H9 (cell line): ENCODE results near the gene IQCM. TPM values are rescaled to one million over a fixed set of nuclear protein-coding genes. Genes with fewer than 3 reads are reported as not detected.

Source experiments
- DNase-seq: peaks from one replicate; pipeline ENCODE4 v3.0.0-alpha.2; 2017
- H2AFZ ChIP-seq: one replicate; pipeline ENCODE4 v1.6.1; 2013; ENCODE audit warnings: mild to moderate bottlenecking, low read length, control low read depth, moderate library complexity
- H2AK5ac ChIP-seq: 2 replicates; pipeline ENCODE4 v1.6.1; 2013; ENCODE audit warnings: low read length, control low read depth, mixed read lengths; ENCODE audit not compliant: insufficient read length
- H2BK120ac ChIP-seq: one replicate; pipeline ENCODE4 v1.6.1; 2013; ENCODE audit warnings: low read depth, mild to moderate bottlenecking, low read length, control low read depth, inconsistent platforms; ENCODE audit not compliant: poor library complexity, severe bottlenecking
- H2BK12ac ChIP-seq: 2 replicates; pipeline ENCODE4 v1.6.1; 2013; ENCODE audit warnings: low read length, control low read depth, mixed read lengths, low read depth; ENCODE audit not compliant: insufficient read length
- H2BK15ac ChIP-seq: 2 replicates; pipeline ENCODE4 v1.6.1; 2013; ENCODE audit warnings: low read depth, low read length, control low read depth
- H2BK20ac ChIP-seq: one replicate; pipeline ENCODE4 v1.6.1; 2013; ENCODE audit warnings: low read depth, mild to moderate bottlenecking, low read length, control low read depth, inconsistent platforms; ENCODE audit not compliant: poor library complexity, severe bottlenecking
- H2BK5ac ChIP-seq: 2 replicates; pipeline ENCODE4 v1.6.1; 2013; ENCODE audit warnings: low read length, control low read depth, mixed read lengths; ENCODE audit not compliant: insufficient read length
- H3K14ac ChIP-seq: 2 replicates; pipeline ENCODE4 v1.6.1; 2013; ENCODE audit warnings: low read length, control low read depth; ENCODE audit not compliant: insufficient read depth
- H3K18ac ChIP-seq: 2 replicates; pipeline ENCODE4 v1.6.1; 2013; ENCODE audit warnings: low read depth, mild to moderate bottlenecking, mixed read lengths, low read length, control low read depth; ENCODE audit not compliant: insufficient read length
- H3K23ac ChIP-seq: 2 replicates; pipeline ENCODE4 v1.6.1; 2013; ENCODE audit warnings: low read length, control low read depth, mixed read lengths, low read depth; ENCODE audit not compliant: insufficient read length
- H3K23me2 ChIP-seq: 2 replicates; pipeline ENCODE4 v1.6.1; 2013; ENCODE audit warnings: low read depth, mild to moderate bottlenecking, mixed read lengths, low read length, control low read depth; ENCODE audit not compliant: insufficient read length, poor library complexity, severe bottlenecking
- H3K27ac ChIP-seq: 2 replicates; pipeline ENCODE4 v1.5.1; 2013; ENCODE audit warnings: low read length, control low read depth, mixed read lengths, low read depth; ENCODE audit not compliant: insufficient read length
- H3K27me3 ChIP-seq: 2 replicates; pipeline ENCODE4 v1.6.1; 2013; ENCODE audit warnings: low read length, control low read depth, inconsistent platforms; ENCODE audit not compliant: insufficient read depth
- H3K4ac ChIP-seq: 2 replicates; pipeline ENCODE4 v1.6.1; 2013; ENCODE audit warnings: low read depth, mild to moderate bottlenecking, control low read depth, inconsistent platforms, low read length, moderate library complexity
- H3K4me1 ChIP-seq: 2 replicates; pipeline ENCODE4 v1.6.1; 2013; ENCODE audit warnings: low read length, control low read depth, inconsistent platforms; ENCODE audit not compliant: insufficient read depth
- H3K4me2 ChIP-seq: 2 replicates; pipeline ENCODE4 v1.6.1; 2013; ENCODE audit warnings: low read length, control low read depth, mixed read lengths; ENCODE audit not compliant: insufficient read length, insufficient read depth
- H3K56ac ChIP-seq: 2 replicates; pipeline ENCODE4 v1.6.1; 2013; ENCODE audit warnings: low read depth, mild to moderate bottlenecking, mixed read lengths, low read length, control low read depth; ENCODE audit not compliant: insufficient read length
- H3K79me1 ChIP-seq: 2 replicates; pipeline ENCODE4 v1.6.1; 2013; ENCODE audit warnings: low read depth, mild to moderate bottlenecking, moderate library complexity, low read length, control low read depth, inconsistent platforms; ENCODE audit not compliant: insufficient read depth, poor library complexity, severe bottlenecking
- H3K79me2 ChIP-seq: 2 replicates; pipeline ENCODE4 v1.6.1; 2013; ENCODE audit warnings: low read length, control low read depth, inconsistent platforms; ENCODE audit not compliant: insufficient read depth
- H3K9ac ChIP-seq: 2 replicates; pipeline ENCODE4 v1.6.1; 2013; ENCODE audit warnings: low read length, control low read depth, mixed read lengths; ENCODE audit not compliant: insufficient read length; ENCODE audit errors: extremely low read depth
- H3K9me3 ChIP-seq: one replicate; pipeline ENCODE4 v1.6.1; 2013; ENCODE audit warnings: low read depth, low read length, inconsistent platforms; ENCODE audit not compliant: control insufficient read depth
- H3T11ph ChIP-seq: one replicate; pipeline ENCODE4 v1.6.1; 2013; ENCODE audit warnings: mild to moderate bottlenecking, low read length, control low read depth, inconsistent platforms
- H4K20me1 ChIP-seq: one replicate; pipeline ENCODE4 v1.6.1; 2013; ENCODE audit not compliant: control insufficient read depth, insufficient read length, insufficient read depth
- H4K5ac ChIP-seq: 2 replicates; pipeline ENCODE4 v1.6.1; 2013; ENCODE audit warnings: low read depth, mild to moderate bottlenecking, mixed read lengths, low read length, control low read depth; ENCODE audit not compliant: insufficient read length
- H4K8ac ChIP-seq: replicated peaks from 2 replicates; pipeline ENCODE4 v1.6.1; 2013; ENCODE audit warnings: low read length, control low read depth, mixed read lengths, low read depth; ENCODE audit not compliant: insufficient read length
- H4K91ac ChIP-seq: 2 replicates; pipeline ENCODE4 v1.6.1; 2013; ENCODE audit warnings: low read depth, mild to moderate bottlenecking, moderate library complexity, mixed read lengths, low read length, control low read depth; ENCODE audit not compliant: insufficient read length
- H3K27ac Mint-ChIP-seq, 3 experiments: 2 replicates in 2 of 3; 3 replicates in 1 of 3; pipeline ENCODE4 v1.8.0; 2020 to 2021; ENCODE audit warnings: mixed read lengths in 3 of 3, mild to moderate bottlenecking in 1 of 3, moderate library complexity in 1 of 3
- H3K27me3 Mint-ChIP-seq: 2 replicates; pipeline ENCODE4 v1.8.0; 2021; ENCODE audit warnings: low read depth, mild to moderate bottlenecking, moderate library complexity, mixed read lengths
- H3K36me3 Mint-ChIP-seq, 3 experiments: 2 replicates in 2 of 3; 3 replicates in 1 of 3; pipeline ENCODE4 v1.8.0; 2020 to 2021; ENCODE audit warnings: low read depth in 3 of 3, mixed read lengths in 3 of 3; ENCODE audit not compliant: insufficient read depth in 1 of 3
- H3K4me1 Mint-ChIP-seq, 2 experiments: 2 replicates each; pipeline ENCODE4 v1.8.0; 2020; ENCODE audit warnings: mixed read lengths in 2 of 2
- H3K4me3 Mint-ChIP-seq, 2 experiments: 2 replicates in 1 of 2; 3 replicates in 1 of 2; pipeline ENCODE4 v1.8.0; 2020 to 2021; ENCODE audit warnings: mild to moderate bottlenecking in 2 of 2, mixed read lengths in 2 of 2, moderate library complexity in 1 of 2
- H3K9me3 Mint-ChIP-seq, 2 experiments: 2 replicates in 1 of 2; 3 replicates in 1 of 2; pipeline ENCODE4 v1.8.0; 2020; ENCODE audit warnings: mild to moderate bottlenecking in 2 of 2, mixed read lengths in 2 of 2, moderate library complexity in 1 of 2
- CTCF ChIP-seq: fragments of 200-600 bp; sonication (generic); conservative IDR thresholded peaks from 3 replicates; pipeline ENCODE4 v1.8.0; 2021; ENCODE audit warnings: antibody characterized with exemption, mild to moderate bottlenecking
- WGBS: extraction: QIAGEN DNeasy Blood & Tissue Kit; methylation state at CpG from one replicate; pipeline ENCODE4 v1.1.7; 2013; ENCODE audit warnings: missing lambda C conversion rate, low lambda C conversion rate, mixed read lengths; ENCODE audit not compliant: insufficient read length; ENCODE audit errors: extremely low coverage; 5-methylcytosine and 5-hydroxymethylcytosine counted together
- total RNA-seq: library from RNA; stranded (reverse); gene quantifications from 2 replicates; pipeline ENCODE4 v1.2.1, GENCODE V29; 2021

Gene IQCM
- total RNA-seq, 1 experiment from 2014 or later, result 0.15 TPM

DNA sequence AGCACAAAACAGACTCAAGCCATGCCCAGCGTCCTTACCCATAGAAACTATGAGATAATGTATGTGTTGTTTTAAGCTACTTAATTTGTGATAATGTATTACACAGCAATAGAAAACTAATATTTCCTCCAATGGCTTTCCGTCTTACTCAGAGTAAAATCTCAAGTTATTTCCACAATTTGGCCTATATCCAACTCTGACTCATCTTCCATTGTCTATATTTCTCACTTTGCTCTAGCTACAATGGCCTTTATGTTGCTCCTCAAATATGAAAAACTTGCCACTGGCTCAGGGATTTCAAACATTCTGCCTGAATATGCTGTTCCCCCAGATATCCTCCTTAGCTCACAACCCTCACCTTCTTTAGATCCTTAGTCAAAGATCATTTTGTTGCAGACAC is 31.6 kb downstream of the IQCM start:
- H3K79me1 ChIP-seq, result no peaks in the 10 kb centered on the region
- no peaks in the 10 kb centered on the region for H3K27me3 ChIP-seq
- no peaks in the 10 kb centered on the region for H3K9me3 ChIP-seq
- no peak overlapping the region for H2BK5ac ChIP-seq
- no peak overlapping the region for H3K4ac ChIP-seq
- H3K9ac ChIP-seq, result no peak overlapping the region
- Mint-ChIP-seq H3K27me3 (no peaks in the 10 kb centered on the region), H3K27ac (no peak overlapping the region), H3K9me3 (0 out of 5 replicates have a peak, but pooled peaks cover 0 to 2% of the 10 kb centered on the region in 2 experiments), H3K4me3 (no peak overlapping the region), H3K4me1 (peaks cover 6 to 10% of the 10 kb centered on the region in 2 experiments), H3K36me3 (no peaks in the 10 kb centered on the region)
- no peaks in the 10 kb centered on the region for H3K79me2 ChIP-seq
- no peak overlapping the region for H2AK5ac ChIP-seq
- no peak overlapping the region for H3K18ac ChIP-seq
- no peak for DNase-seq
- no peak overlapping the region for H3K14ac ChIP-seq
- no peaks in the 10 kb centered on the region for H3K4me1 ChIP-seq
- no peak overlapping the region for H3K27ac ChIP-seq
- no peak overlapping the region for H4K8ac ChIP-seq
- no peak overlapping the region for H4K5ac ChIP-seq
- no peak for TF ChIP-seq CTCF
- H3K4me2 ChIP-seq, result no peak overlapping the region
- H4K91ac ChIP-seq, result no peak overlapping the region
- H3K23me2 ChIP-seq, result no peaks in the 10 kb centered on the region
- no peak overlapping the region for H3K56ac ChIP-seq
- H3K23ac ChIP-seq, result no peak overlapping the region
- no peak overlapping the region for H2BK120ac ChIP-seq
- H2BK20ac ChIP-seq, result no peak overlapping the region
- no peak overlapping the region for H2AFZ ChIP-seq
- H4K20me1 ChIP-seq, result no peaks in the 10 kb centered on the region
- H2BK15ac ChIP-seq, result no peak overlapping the region
- no peak overlapping the region for H2BK12ac ChIP-seq
- WGBS, result no CpG with 5 or more reads among the region's 2 CpGs
- no peak overlapping the region for H3T11ph ChIP-seq
